ENCODE data around the gene JADE3.
A peak's percentile ranks its signal among the peaks of the same experiment; 100 is the strongest.
"Not testable (repeated sequence)": the region's sequence is repeated elsewhere in the genome, so short reads cannot be mapped to it uniquely, and the experiment has no call there.

JADE3 gene

GRCh38 chrX:46935295-46935694 lies 23.1 kb downstream of the JADE3 start:
- DNase-seq (ENCODE audit: low read depth in 3 of 3), result no peak

GRCh38 chrX:46938589-46938988 lies 26.4 kb downstream of the JADE3 start:
- DNase-seq (ENCODE audit: low read depth in 3 of 3), result no peak

GRCh38 chrX:46941341-46941740 lies 29.1 kb downstream of the JADE3 start:
- DNase-seq (ENCODE audit: low read depth in 3 of 3), result no peak

GRCh38 chrX:46953137-46953527 lies 40.9 kb downstream of the JADE3 start:
- no peak for DNase-seq (ENCODE audit: low read depth in 3 of 3)

GRCh38 chrX:46953597-46953996 lies 41.4 kb downstream of the JADE3 start:
- no peak for DNase-seq (ENCODE audit: low read depth in 3 of 3)

GRCh38 chrX:46954716-46955115 lies 42.5 kb downstream of the JADE3 start:
- no peak for DNase-seq (ENCODE audit: low read depth in 3 of 3)

- DNase-seq (ENCODE audit: low read depth in 3 of 3), result not testable (repeated sequence)
These were observed 44.4 kb downstream of the JADE3 start for GRCh38 chrX:46956589-46956988.

- DNase-seq (ENCODE audit: low read depth in 3 of 3), result no peak
These were observed 45.1 kb downstream of the JADE3 start for GRCh38 chrX:46957297-46957696.

GRCh38 chrX:46959101-46959500 lies 46.9 kb downstream of the JADE3 start:
- no peak for DNase-seq (ENCODE audit: low read depth in 3 of 3)

- no peak for DNase-seq (ENCODE audit: low read depth in 3 of 3)
These were observed 47.9 kb downstream of the JADE3 start for GRCh38 chrX:46959985-46960700.

GRCh38 chrX:46961097-46961496 lies 48.9 kb downstream of the JADE3 start:
- DNase-seq (ENCODE audit: low read depth in 3 of 3), result no peak

GRCh38 chrX:46961574-46962283 lies 49.5 kb downstream of the JADE3 start:
- DNase-seq (ENCODE audit: low read depth in 3 of 3), result no peak

GRCh38 chrX:46965125-46965758 lies 53.0 kb downstream of the JADE3 start:
- no peak for DNase-seq (ENCODE audit: low read depth in 3 of 3)

- DNase-seq (ENCODE audit: low read depth in 3 of 3), result no peak
These were observed 55.3 kb downstream of the JADE3 start for GRCh38 chrX:46967547-46967946.

- DNase-seq (ENCODE audit: low read depth in 3 of 3), result not testable (repeated sequence)
These were observed 64.8 kb downstream of the JADE3 start for GRCh38 chrX:46977046-46977445.

- DNase-seq (ENCODE audit: low read depth in 3 of 3), result peak; percentile 23 to 49 (median 47)
These were observed 66.4 kb downstream of the JADE3 start for GRCh38 chrX:46978341-46979291.

- no peak for DNase-seq (ENCODE audit: low read depth in 3 of 3)
These were observed 72.5 kb downstream of the JADE3 start for GRCh38 chrX:46984705-46985104.

- DNase-seq (ENCODE audit: low read depth in 3 of 3), result no peak
These were observed 77.3 kb downstream of the JADE3 start for GRCh38 chrX:46989548-46989947.

GRCh38 chrX:46991664-46992063 lies 79.4 kb downstream of the JADE3 start:
- DNase-seq (ENCODE audit: low read depth in 3 of 3), result no peak

- no peak for DNase-seq (ENCODE audit: low read depth in 3 of 3)
These were observed 79.8 kb downstream of the JADE3 start for GRCh38 chrX:46992070-46992469.

- no peak for DNase-seq (ENCODE audit: low read depth in 3 of 3)
These were observed 81.9 kb downstream of the JADE3 start for GRCh38 chrX:46994096-46994495.

- DNase-seq (ENCODE audit: low read depth in 3 of 3), result no peak
These were observed 99.9 kb downstream of the JADE3 start for GRCh38 chrX:47012131-47012530.
